ENCODE results near the gene VAT1.
A peak's percentile ranks its signal among the peaks of the same experiment; 100 is the strongest.
"Not testable (repeated sequence)": the region's sequence is repeated elsewhere in the genome, so short reads cannot be mapped to it uniquely, and the experiment has no call there.

VAT1 gene

DNA sequence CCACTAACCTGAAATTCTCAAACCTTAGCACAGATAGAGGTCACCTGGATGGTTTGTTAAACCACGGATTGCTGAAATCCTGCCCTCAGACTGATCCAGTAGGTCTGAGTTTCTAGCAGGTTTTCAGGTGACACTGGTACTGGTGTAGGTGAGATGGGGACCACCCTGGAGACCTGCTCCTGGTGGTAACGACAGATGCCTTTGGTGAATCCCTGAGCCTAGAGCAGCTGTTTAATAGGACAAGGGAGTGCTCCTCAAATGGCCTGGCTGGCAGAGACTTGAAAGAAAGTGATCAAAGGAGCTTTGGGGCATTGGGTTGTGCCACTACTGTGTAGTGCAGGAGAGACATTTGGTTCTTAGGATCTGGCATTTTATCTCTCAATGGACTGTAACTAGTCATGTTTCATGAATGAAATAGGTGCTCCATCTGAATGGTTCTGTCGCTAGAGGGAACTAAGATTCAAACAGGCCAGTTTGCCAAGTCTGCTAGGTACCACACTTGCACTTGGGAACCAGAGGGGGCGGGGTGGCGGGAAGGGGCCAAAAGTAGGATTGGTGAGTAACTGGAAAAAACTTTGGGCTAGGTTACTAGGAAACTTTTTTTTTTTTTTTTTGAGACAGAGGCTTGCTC is 18.5 kb downstream of the VAT1 start:
- no peak for DNase-seq

DNA sequence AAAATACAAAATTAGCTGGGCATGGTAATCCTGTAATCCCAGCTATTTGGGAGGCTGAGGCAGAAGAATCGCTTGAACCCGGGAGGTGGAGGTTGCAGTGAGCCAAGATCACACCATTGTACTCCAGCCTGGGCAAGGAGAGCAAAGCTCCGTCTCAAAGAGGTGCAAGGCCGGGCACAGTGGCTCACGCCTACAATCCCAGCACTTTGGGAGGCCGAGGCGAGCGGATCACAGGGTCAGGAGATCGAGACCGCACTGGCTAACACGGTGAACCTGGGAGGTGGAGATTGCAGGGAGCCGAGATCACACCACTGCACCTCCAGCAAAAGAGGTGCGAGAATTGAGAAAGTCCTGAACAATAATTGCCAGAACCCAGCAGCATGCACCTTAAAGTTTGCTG is 21.3 kb downstream of the VAT1 start:
- DNase-seq: not testable (repeated sequence)

- no peak for DNase-seq
Measured at GRCh38 chr17:42999003-42999525, 23.1 kb downstream of the VAT1 start.

GRCh38 chr17:42997984-42998938 is 23.9 kb downstream of the VAT1 start, which contains the start of gene RPL27:
Gene RPL27 (plus strand): TSS chr17:42998419. CDS start chr17:42998751, 332 bp downstream.
- peak; percentile 98 for DNase-seq

- DNase-seq: no peak
Measured at GRCh38 chr17:42997390-42997983, 24.7 kb downstream of the VAT1 start.

DNA sequence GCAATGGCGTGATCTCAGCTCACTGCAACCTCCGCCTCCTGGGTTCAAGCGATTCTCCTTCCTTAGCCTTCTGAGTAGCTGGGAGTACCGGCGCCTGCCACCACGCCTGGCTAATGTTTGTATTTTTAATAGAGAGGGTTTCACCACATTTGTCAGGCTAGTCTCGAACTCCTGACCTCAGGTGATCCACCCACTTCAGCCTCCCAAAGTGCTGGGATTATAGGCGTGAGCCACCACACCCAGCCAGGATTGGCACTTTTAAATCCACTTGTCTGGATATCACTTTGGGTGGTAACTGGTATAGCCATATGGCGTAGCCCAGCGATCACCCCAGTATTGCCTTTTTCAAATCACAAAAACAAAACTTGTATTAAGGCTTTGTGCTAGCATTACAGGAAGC is 28.3 kb downstream of the VAT1 start:
- DNase-seq: not testable (repeated sequence)

DNA sequence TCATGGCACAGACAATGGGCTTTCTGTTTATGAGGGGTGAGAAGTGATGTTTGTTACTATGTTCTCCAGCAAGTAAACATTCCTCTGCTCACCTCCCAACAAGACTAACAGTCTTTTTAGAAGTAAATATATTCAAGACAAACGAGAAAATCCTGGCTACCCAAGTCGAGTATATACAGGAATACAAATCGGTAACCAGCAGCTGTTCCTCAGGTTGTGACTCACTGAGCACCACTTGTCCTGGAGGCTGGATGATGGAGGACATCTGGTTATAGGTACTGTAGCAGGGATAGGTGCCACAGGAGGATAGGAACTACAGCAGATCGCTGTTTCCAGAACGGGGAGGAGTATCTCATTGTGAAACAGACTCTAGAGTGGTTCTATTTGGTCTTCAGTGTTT is 29.3 kb downstream of the VAT1 start:
- no peak for DNase-seq

DNA sequence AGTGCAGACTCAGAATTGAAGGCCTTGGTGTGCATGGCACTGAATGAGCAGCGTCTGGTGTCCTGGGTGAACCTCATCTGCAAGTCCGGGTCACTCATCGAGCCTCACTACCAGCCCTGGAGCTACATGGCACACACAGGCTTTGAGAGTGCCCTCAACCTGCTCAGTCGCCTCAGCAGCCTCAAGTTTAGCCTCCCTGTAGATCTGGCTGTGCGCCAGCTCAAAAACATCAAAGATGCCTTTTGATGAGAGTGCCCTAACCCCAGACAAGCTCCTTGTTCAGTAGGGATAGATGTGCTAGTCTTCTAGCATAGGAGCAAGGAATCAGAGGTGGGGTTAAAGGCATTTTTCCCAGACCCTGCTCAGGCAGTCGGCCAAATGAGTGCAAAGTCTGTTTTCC is 30.7 kb downstream of the VAT1 start:
- no peak for DNase-seq

DNA sequence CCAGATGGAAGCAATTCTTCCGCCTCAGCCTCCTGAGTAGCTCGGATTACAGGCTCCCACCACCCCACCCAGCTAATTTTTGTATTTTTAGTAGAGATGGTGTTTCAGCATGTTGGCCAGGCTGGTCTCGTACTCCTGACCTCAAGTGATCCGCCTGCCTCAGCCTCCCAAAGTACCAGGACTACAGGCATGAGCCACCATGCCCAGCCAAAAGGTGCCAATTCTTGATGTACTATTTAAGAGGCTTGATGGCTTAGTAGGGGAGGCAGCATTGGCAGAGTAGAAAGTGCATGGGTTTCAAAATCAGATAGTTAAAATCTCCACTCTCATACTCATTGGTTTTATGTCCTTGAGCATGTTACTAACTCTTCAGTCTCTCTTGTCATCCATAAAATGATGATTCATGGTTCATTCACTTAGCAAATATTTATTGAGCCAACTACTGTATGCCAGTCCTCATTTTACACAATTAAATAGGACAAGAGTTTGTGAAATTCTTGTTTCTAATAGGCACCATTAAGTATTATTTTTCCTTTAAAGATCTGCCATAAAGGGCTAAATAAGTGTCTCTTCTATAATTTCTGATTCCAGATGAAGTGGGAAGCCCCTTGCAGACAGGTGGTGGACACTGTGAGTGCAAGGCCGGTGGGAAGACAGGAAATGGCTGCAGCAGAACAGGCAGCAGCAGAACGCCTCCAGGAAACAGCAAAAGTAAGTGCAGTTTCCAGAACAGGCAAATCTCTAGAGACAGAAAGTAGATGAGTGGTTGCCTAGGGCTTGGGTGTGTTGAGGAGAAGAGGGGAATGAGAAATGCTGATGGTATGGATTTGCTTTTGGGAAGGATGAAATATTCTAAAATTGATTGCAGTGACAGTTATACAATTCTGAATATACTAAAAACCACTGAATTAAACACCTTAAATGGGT is 32.2 kb downstream of the VAT1 start:
- no peak for DNase-seq

DNA sequence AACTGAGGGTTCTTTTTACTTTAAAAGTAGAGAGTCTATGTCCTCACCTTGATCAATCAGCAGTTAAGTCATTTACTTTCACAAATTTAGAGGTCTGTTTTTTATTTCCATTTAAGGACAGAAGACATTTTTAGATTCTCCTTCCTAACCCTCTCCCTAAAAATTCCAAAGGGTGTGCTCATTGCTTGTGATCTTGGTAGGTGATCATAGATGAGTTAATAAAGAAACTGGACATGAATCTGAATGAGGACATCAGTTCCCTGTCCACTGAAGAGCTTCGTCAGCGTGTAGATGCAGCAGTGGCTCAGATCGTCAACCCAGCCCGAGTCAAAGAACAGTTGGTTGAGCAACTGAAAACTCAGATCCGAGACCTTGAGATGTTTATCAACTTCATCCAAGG is 33.0 kb downstream of the VAT1 start:
- no peak for DNase-seq

- no peak for DNase-seq
Measured at GRCh38 chr17:42985225-42985624, 37.0 kb downstream of the VAT1 start.

DNA sequence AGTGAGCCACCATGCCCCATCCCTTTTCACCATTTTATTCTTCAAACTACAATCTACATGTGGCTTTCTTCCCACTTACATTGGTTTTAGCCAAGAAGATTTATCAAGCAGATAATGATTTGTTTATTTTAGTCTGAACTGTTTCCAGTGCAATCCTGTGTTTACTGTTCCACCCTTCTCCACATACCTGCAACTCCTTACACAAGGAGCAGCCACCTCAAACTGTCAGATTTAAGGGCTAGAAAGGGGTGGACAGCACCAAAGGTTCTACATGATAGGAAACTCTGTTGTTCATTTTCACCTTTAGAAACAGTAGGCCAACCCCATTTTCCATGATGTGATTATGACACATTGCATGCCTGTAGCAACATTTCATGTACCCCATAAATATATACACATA is 39.9 kb downstream of the VAT1 start:
- DNase-seq: no peak

- DNase-seq: peak; percentile 62
Measured at GRCh38 chr17:42980766-42981397, 41.3 kb downstream of the VAT1 start.

DNA sequence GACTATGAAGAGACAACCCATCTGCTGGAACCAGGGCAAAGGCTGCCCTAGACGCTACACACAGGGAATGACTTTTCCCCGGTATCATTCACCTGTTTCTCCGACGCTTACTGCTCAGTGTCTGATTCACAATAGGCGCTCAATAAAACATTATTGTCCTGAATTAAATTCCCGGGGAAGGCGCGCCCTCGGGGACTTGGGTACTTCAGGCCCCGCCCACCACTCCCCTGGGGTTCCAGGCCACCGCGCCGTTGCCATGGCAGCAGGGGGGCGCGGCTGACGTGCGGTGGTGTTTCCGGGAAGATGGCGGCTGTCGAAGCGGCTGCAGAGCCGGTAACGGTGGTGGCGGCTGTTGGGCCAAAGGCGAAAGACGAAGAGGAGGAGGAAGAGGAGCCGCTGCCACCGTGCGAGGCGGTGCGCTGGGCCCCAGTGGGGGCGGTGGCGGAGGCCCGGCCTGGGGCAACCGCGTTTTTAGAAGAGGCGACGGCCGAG is 41.9 kb downstream of the VAT1 start, which contains the start of gene RUNDC1:
Gene RUNDC1 (plus strand): TSS at position 292 of the 492 bp plus-strand sequence. CDS start 12 bp downstream, at position 304.
- DNase-seq: peak; percentile 91

DNA sequence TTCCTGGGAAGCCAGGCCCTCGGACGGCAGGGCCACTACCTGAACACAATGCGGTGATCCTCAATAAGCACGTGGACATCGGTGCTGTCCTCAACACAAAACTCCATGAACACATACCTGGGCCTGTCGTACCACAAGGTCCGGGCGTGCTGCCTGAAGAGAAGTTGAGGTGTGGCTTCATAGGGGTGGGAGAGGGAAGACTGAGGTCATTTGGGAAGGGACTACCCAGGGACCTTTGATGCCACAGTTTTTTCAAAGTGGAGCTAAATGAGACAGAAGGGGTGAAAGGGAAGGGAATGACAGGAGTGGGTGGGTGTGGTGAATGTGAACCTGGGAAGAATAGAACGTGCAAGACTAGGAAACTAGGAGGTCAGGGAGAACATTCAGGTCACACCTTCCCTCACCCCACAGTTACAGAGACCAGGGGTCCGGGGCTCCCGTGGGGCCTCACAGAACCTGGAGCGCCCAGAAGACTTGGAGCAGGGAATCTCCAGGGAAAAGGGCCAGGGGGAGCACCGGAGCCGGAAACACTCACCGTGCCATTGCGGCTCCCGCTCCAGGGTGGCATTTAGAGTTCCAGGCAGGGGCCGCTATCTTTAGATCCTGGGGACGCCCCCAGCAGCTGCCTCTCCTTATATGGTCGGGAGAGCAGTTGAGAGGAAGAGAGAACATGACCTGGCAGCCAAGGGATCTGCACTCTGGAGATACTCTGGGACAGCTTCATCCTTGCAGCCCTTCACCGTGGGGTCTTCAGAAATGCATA is 42.5 kb downstream of the VAT1 start, which contains the start of gene PTGES3L:
Gene PTGES3L (minus strand): TSS at position 570 of the 763 bp plus-strand sequence. CDS start 27 bp downstream, at position 543.
- no peak for DNase-seq

DNA sequence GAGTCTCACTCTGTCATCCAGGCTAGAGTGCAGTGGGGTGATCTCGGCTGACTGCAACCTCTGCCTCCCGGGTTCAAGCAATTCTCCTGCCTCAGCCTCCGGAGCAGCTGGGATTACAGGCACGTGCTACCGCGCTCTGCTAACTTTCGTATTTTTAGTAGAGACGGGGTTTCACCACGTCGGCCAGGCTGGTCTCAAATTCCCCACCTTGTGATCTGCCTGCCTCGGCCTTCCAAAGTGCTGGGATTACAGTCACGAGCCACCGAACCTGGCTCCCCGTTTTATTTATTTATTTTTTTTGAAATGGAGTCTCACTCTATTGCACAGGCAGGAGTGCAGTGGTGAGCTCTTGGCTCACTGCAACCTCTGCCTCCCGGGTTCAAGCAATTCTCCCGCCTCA is 46.5 kb downstream of the VAT1 start:
- DNase-seq: not testable (repeated sequence)

DNA sequence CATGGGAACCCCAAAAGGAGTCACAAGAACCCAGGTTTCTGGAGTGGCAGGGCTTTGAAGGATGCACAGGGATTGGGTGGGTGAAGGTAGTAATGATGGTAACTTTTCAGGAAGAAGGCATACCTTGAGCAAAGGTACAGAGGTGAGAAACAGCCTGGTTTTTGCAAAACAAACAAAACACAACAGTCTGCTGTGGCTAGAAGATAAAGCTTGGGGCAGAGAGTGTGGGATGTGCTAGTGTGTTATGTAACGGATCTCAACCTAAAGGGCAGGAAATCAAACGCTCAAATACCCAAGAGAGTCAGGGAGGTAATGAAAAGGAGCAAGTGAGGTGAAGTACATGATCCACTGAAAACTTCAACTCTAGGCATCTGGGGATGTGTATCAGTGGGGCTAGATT is 46.9 kb downstream of the VAT1 start:
- no peak for DNase-seq

DNA sequence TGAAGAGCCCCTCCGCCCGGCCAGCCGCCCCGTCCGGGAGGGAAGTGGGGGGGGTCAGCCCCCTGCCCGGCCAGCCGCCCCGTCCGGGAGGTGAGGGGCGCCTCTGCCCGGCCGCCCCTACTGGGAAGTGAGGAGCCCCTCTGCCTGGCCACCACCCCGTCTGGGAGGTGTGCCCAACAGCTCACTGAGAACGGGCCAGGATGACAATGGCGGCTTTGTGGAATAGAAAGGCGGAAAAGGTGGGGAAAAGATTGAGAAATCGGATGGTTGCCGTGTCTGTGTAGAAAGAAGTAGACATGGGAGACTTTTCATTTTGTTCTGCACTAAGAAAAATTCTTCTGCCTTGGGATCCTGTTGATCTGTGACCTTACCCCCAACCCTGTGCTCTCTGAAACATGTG is 48.9 kb downstream of the VAT1 start:
- DNase-seq: not testable (repeated sequence)

DNA sequence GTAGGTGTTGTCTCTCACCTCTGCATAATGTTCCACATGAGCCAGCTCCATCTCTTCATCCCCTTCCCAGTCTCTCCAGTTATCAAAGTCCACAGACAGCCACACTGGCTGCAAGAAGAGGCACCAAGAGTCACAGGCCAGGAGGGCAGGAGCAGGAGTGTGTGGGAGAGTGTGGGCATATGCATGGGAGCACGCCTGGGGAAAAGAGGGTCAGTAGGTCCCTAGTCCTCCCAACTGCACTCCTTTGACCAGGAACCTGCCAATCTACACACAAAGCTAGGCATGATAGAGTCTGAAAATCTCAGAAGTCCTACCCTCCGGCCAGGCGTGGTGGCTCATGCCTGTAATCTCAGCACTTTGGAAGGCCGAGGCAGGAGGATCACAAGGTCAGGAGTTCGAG is 50.6 kb downstream of the VAT1 start:
- DNase-seq: no peak

GRCh38 chr17:42969001-42969581 is 53.1 kb downstream of the VAT1 start:
- no peak for DNase-seq
